OCI-LY3 (cell line): ENCODE measurements around the gene LRP1-AS.

Source experiments
- H2AFZ ChIP-seq: fragments of 200-600, 300-600 bp; shearing (Covaris generic); 2 replicates; pipeline ENCODE4 v1.6.0; 2014; ENCODE audit warnings: antibody characterized with exemption, low read depth, low read length
- H3K27ac ChIP-seq: fragments of 200-600, 300-600 bp; sonication (generic); 2 replicates; pipeline ENCODE4 v1.5.1; 2014; ENCODE audit warnings: mild to moderate bottlenecking, low read length, moderate library complexity, mixed read lengths
- H3K27me3 ChIP-seq: fragments of 200-600, 300-600 bp; sonication (generic); 2 replicates; pipeline ENCODE4 v1.6.1; 2014; ENCODE audit warnings: low read depth, low read length, mixed read lengths
- H3K36me3 ChIP-seq: fragments of 200-600, 300-600 bp; sonication (generic); replicated peaks from 2 replicates; pipeline ENCODE3; 2014; ENCODE audit warnings: low read depth, low read length, mixed read lengths
- H3K4me1 ChIP-seq: fragments of 300-600, 200-600 bp; sonication (generic); 2 replicates; pipeline ENCODE4 v1.6.1; 2014; ENCODE audit warnings: low read length, mixed read lengths
- H3K4me2 ChIP-seq: fragments of 200-600, 300-600 bp; sonication (generic); 2 replicates; pipeline ENCODE4 v1.6.1; 2014; ENCODE audit warnings: low read length, mixed read lengths
- H3K4me3 ChIP-seq: fragments of 300-600, 200-600 bp; sonication (generic); 2 replicates; pipeline ENCODE4 v1.5.1; 2014; ENCODE audit warnings: antibody characterized with exemption, mild to moderate bottlenecking, low read length, moderate library complexity
- H3K79me2 ChIP-seq: fragments of 300-600, 200-600 bp; shearing (Covaris generic); 2 replicates; pipeline ENCODE4 v1.6.1; 2014; ENCODE audit warnings: mild to moderate bottlenecking, low read length, mixed read lengths
- H3K9ac ChIP-seq: fragments of 300-600, 200-600 bp; shearing (Covaris generic); 2 replicates; pipeline ENCODE4 v1.6.0; 2014; ENCODE audit warnings: mild to moderate bottlenecking, low read length, moderate library complexity
- H3K9me3 ChIP-seq: fragments of 200-600, 300-600 bp; shearing (Covaris generic); 2 replicates; pipeline ENCODE4 v1.6.1; 2014; ENCODE audit warnings: low read length, mixed read lengths; ENCODE audit not compliant: insufficient read depth
- H4K20me1 ChIP-seq: fragments of 200-600, 300-600 bp; sonication (generic); 2 replicates; pipeline ENCODE4 v1.6.1; 2016; ENCODE audit warnings: low read length, mixed read lengths; ENCODE audit not compliant: insufficient read depth
- EZH2phosphoT487 ChIP-seq: fragments of 200-600 bp; shearing (Covaris generic); IDR thresholded peaks from 2 replicates; pipeline ENCODE4 v1.6.1; 2018; ENCODE audit warnings: antibody characterized with exemption, mixed run types, low read depth
- TF ChIP-seq, protein P1 (sequence below): fragments of 200-600, 300-600 bp; sonication (generic); IDR thresholded peaks from 2 replicates; pipeline ENCODE4 v1.5.1; 2014; ENCODE audit warnings: antibody characterized with exemption, low read length, low read depth

LRP1-AS gene

DNA sequence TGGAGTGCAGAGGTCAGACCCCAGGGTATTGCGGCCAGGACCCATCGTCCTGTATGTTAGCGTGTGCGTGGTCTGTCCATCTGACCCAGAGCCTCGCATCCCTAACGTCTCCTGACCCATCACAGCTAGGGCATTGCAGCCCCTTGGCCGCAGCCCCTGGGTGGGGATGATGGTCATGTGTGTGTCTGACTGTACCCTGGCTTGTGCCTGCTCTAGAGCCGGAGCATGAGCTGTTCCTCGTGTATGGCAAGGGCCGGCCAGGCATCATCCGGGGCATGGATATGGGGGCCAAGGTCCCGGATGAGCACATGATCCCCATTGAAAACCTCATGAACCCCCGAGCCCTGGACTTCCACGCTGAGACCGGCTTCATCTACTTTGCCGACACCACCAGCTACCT lies 10.8 kb upstream of the LRP1-AS start:
- Histone ChIP-seq H2AFZ (no peak overlapping the region), H3K4me2 (no peak overlapping the region), H3K9ac (no peak overlapping the region), H3K4me1 (peaks cover 31% of the 10 kb centered on the region), H3K79me2 (no peaks in the 10 kb centered on the region), H3K4me3 (no peak overlapping the region), H4K20me1 (no peaks in the 10 kb centered on the region), H3K27ac (no peak overlapping the region), H3K27me3 (no peaks in the 10 kb centered on the region), H3K36me3 (no peaks in the 10 kb centered on the region), H3K9me3 (no peaks in the 10 kb centered on the region)
- no peak for TF ChIP-seq EZH2phosphoT487
- TF ChIP-seq, protein P1, sequence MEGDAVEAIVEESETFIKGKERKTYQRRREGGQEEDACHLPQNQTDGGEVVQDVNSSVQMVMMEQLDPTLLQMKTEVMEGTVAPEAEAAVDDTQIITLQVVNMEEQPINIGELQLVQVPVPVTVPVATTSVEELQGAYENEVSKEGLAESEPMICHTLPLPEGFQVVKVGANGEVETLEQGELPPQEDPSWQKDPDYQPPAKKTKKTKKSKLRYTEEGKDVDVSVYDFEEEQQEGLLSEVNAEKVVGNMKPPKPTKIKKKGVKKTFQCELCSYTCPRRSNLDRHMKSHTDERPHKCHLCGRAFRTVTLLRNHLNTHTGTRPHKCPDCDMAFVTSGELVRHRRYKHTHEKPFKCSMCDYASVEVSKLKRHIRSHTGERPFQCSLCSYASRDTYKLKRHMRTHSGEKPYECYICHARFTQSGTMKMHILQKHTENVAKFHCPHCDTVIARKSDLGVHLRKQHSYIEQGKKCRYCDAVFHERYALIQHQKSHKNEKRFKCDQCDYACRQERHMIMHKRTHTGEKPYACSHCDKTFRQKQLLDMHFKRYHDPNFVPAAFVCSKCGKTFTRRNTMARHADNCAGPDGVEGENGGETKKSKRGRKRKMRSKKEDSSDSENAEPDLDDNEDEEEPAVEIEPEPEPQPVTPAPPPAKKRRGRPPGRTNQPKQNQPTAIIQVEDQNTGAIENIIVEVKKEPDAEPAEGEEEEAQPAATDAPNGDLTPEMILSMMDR: no peak

DNA sequence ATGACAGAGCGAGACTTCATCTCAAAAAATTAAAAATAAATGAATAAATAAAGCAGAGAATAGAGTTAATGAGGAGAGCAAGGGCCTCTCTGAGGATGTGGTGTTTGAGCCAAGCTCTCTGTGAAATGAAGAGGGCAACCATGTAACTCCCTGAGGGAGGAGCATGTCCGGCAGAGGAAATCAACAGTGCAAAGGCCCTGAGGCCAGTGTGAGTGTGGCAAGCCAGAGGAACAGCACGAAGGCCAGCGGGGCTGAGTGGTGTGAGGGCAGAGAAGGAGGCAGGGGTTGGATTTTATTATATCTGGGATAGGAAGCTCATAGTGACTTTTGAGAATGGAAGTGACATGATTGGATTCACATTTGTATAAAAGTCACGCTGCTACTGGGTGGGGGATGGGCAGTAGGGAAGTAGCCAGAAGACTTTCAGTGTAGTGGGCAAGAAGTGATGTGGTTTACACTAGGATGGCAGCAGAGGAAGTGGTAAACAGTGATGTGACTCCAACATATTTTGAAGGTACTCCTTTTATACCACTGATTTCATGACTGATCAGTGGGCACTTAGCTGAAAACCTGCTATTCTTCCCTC lies 10.3 kb upstream of the LRP1-AS start:
- Histone ChIP-seq H4K20me1 (no peaks in the 10 kb centered on the region), H3K9me3 (no peaks in the 10 kb centered on the region), H3K79me2 (no peaks in the 10 kb centered on the region), H2AFZ (no peak overlapping the region), H3K4me2 (no peak overlapping the region), H3K27me3 (no peaks in the 10 kb centered on the region), H3K9ac (no peak overlapping the region), H3K36me3 (no peaks in the 10 kb centered on the region), H3K27ac (no peak overlapping the region), H3K4me3 (no peak overlapping the region), H3K4me1 (peaks cover 26% of the 10 kb centered on the region)
- TF ChIP-seq EZH2phosphoT487: no peak
- TF ChIP-seq, protein P1: no peak

DNA sequence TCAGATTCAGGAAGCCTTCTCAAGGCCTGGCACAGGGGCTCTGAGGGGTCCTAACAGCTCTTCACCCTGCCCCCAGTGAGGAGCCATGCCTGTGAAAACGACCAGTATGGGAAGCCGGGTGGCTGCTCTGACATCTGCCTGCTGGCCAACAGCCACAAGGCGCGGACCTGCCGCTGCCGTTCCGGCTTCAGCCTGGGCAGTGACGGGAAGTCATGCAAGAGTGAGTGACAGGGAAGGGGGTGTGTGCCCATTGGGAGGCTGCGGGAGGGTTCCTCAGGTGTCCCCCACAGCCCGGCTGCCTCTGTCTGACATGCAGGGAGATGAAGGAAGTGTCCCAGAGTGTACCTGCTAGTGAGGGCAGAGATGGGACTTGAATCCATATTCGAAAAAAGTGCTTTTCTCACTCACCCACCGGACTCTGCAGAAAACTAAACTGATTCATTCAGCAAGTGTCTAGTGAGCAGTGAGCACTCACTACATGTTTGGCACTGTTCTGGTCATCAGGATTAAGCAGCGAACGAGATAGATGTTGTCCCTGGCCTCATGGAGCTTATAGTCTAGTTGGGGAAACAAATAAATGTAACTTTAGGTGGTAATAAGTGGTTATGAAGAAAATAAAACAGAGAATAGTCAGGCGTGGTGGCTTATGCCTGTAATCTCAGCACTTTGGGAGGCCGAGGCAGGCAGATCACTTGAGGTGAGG lies 9.4 kb upstream of the LRP1-AS start:
- Histone ChIP-seq H3K9me3 (no peaks in the 10 kb centered on the region), H3K4me3 (no peak overlapping the region), H3K4me2 (no peak overlapping the region), H3K79me2 (no peaks in the 10 kb centered on the region), H3K4me1 (peaks cover 20% of the 10 kb centered on the region), H3K36me3 (no peaks in the 10 kb centered on the region), H4K20me1 (no peaks in the 10 kb centered on the region), H3K27ac (no peak overlapping the region), H3K9ac (no peak overlapping the region), H2AFZ (no peak overlapping the region), H3K27me3 (no peaks in the 10 kb centered on the region)
- TF ChIP-seq EZH2phosphoT487: no peak
- TF ChIP-seq, protein P1: no peak

DNA sequence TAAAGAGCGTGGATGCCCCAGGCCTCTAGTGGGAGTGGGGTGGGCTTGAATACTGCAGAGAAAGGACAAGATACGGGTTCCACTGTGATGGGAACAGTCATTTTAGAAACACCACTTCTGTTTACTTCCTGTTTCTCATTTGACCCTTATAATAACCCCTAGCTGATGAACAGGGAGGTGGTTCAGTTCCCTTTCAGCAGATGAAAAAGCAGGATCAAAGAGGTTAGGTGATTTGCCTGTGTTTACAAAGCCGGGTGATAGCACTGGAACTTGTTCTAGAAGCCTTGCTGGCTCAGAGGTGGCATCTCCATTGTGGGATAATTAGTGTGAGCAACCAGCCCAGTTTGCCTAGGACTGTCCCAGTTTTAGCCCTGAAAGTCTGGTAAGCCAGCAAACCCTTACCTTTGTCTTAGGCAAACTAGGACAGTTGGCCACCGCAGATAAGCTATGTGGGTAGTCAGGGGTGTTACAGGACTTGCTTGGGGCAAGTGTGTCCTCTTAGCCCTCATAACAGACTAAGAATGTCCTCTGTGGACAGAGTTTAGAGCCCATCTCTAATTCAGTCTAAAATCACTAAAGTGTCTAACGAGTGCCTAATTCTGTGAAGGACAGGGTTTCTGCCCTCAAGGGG lies 7.5 kb upstream of the LRP1-AS start:
- Histone ChIP-seq H3K4me1 (peaks cover 20% of the 10 kb centered on the region), H3K4me2 (peak overlapping the region; percentile 33), H3K9ac (no peak overlapping the region), H2AFZ (no peak overlapping the region), H3K9me3 (no peaks in the 10 kb centered on the region), H3K79me2 (no peaks in the 10 kb centered on the region), H4K20me1 (no peaks in the 10 kb centered on the region), H3K27me3 (no peaks in the 10 kb centered on the region), H3K4me3 (no peak overlapping the region), H3K27ac (no peak overlapping the region), H3K36me3 (no peaks in the 10 kb centered on the region)
- TF ChIP-seq, protein P1: no peak
- TF ChIP-seq EZH2phosphoT487: no peak
